DOHH2 (cell line): ENCODE data around the gene CFAP57.

Experiments used
- EZH2phosphoT487 ChIP-seq: fragments of 200-600 bp; sonication (generic); IDR thresholded peaks from 2 replicates; pipeline ENCODE4 v1.6.1; 2017; ENCODE audit warnings: borderline replicate concordance, mild to moderate bottlenecking, antibody characterized with exemption, low read length, moderate library complexity, mixed read lengths
- TF ChIP-seq, protein P1 (sequence below): fragments of 200-600 bp; sonication (generic); IDR thresholded peaks from one replicate; pipeline ENCODE4 v1.5.1; 2014; ENCODE audit warnings: antibody characterized with exemption, mild to moderate bottlenecking, low read depth, low read length; ENCODE audit not compliant: poor library complexity, severe bottlenecking

DNA sequence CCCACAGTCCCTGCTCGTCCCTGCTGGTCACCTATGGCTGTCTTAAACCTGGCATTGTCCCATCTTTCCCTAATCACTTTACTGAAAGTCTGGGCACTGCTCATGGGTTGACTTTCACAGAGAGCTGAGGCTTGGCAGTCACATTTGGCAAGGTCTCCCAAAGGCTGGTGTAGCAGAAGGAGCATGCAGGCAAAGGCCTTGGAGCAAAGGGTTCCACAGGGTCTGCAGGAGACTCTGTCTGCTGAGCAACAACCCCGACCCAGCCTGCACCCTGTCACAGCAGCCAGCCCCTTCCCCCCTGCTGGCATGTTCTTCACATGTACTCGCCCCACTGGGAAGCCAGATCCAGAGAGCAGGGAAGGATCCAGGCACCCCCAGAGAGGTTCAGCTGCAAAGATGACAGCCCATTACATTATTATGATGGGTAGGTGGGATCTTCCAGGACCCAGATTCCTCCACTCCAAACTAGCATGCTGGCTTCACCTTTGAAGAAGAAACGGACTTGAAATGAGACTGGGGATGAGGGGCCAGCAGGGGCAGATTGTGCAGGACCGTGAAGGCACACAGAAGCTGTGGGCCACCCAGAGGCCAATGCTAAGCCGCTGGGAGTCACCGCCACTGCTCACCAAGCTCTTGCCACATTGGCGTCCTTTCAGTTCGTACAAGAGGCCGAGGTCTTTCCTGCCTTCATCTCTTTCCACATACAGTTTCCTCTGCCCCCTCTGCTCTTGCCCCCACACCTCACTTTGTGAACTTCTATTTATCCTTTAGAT, 83.5 kb downstream of the CFAP57 start:
- TF ChIP-seq, protein P1, sequence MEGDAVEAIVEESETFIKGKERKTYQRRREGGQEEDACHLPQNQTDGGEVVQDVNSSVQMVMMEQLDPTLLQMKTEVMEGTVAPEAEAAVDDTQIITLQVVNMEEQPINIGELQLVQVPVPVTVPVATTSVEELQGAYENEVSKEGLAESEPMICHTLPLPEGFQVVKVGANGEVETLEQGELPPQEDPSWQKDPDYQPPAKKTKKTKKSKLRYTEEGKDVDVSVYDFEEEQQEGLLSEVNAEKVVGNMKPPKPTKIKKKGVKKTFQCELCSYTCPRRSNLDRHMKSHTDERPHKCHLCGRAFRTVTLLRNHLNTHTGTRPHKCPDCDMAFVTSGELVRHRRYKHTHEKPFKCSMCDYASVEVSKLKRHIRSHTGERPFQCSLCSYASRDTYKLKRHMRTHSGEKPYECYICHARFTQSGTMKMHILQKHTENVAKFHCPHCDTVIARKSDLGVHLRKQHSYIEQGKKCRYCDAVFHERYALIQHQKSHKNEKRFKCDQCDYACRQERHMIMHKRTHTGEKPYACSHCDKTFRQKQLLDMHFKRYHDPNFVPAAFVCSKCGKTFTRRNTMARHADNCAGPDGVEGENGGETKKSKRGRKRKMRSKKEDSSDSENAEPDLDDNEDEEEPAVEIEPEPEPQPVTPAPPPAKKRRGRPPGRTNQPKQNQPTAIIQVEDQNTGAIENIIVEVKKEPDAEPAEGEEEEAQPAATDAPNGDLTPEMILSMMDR = no peak
- no peak for TF ChIP-seq EZH2phosphoT487
